Bronchial epithelial cell (primary cell): ENCODE measurements around the gene TOLLIP. TPM values are rescaled to one million over a fixed set of nuclear protein-coding genes. Genes with fewer than 3 reads are reported as not detected.

Source experiments
- DNase-seq: peaks from one replicate; pipeline ENCODE4 v3.0.0-alpha.2; 2010; ENCODE audit warnings: low read depth
- FAIRE-seq: peaks from 2 replicates; lab custom pipeline; 2011; peaks lifted over from hg19 to GRCh38; lab: Jason Lieb, UNC
- H3K27me3 ChIP-seq: 2 replicates; pipeline ENCODE4 v1.5.1; 2011; ENCODE audit warnings: low read length; ENCODE audit not compliant: control insufficient read depth, insufficient read depth
- H3K36me3 ChIP-seq: 2 replicates; pipeline ENCODE4 v1.5.1; 2011; ENCODE audit warnings: low read length; ENCODE audit not compliant: control insufficient read depth, insufficient read depth
- H3K4me3 ChIP-seq: 2 replicates; pipeline ENCODE4 v1.5.1; 2011; ENCODE audit warnings: mild to moderate bottlenecking, low read depth, low read length, control low read depth
- total RNA-seq: library from RNA; depleted of rRNA; stranded (reverse); fragments of >200 nt; gene quantifications from 2 replicates; pipeline ENCODE4 v1.2.1, GENCODE V29; 2014
- TF ChIP-seq, protein P1 (sequence below): IDR thresholded peaks from 2 replicates; pipeline ENCODE4 v1.5.1; 2011; ENCODE audit warnings: mild to moderate bottlenecking, moderate library complexity, low read length, control low read depth, inconsistent platforms; ENCODE audit not compliant: insufficient read depth, severe bottlenecking

TOLLIP gene
- total RNA-seq, 1 donor from 2014 or later, result 43.4 TPM

DNA sequence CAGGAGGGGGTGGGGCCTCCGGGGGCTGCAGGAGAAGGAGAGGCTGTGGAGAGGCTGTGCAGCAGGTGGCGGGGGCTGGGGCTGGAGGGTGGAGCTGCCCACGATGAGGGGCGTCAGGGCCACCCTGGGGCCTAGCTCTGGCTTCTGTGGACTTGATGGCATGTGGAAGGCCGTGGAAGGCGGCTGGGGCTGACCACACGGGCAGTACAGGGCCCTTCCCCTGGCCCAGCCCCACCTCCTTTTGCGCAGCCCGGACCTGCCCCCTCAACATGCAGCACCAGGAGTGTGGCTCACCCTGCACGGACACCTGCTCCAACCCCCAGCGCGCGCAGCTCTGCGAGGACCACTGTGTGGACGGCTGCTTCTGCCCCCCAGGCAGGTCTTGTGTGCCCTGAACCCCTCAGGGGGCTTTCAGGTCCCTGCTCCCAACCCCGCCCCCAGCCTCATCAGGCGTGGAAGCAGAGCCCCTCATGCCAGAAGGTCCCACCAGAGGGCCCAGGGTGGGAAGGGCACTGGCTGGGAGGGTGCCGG lies 80.4 kb downstream of the TOLLIP start:
- Histone ChIP-seq H3K36me3 (no peaks in the 10 kb centered on the region), H3K27me3 (no peaks in the 10 kb centered on the region), H3K4me3 (no peak overlapping the region)
- no peak for DNase-seq
- TF ChIP-seq, protein P1, sequence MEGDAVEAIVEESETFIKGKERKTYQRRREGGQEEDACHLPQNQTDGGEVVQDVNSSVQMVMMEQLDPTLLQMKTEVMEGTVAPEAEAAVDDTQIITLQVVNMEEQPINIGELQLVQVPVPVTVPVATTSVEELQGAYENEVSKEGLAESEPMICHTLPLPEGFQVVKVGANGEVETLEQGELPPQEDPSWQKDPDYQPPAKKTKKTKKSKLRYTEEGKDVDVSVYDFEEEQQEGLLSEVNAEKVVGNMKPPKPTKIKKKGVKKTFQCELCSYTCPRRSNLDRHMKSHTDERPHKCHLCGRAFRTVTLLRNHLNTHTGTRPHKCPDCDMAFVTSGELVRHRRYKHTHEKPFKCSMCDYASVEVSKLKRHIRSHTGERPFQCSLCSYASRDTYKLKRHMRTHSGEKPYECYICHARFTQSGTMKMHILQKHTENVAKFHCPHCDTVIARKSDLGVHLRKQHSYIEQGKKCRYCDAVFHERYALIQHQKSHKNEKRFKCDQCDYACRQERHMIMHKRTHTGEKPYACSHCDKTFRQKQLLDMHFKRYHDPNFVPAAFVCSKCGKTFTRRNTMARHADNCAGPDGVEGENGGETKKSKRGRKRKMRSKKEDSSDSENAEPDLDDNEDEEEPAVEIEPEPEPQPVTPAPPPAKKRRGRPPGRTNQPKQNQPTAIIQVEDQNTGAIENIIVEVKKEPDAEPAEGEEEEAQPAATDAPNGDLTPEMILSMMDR, result no peak
- FAIRE-seq, result no peak

DNA sequence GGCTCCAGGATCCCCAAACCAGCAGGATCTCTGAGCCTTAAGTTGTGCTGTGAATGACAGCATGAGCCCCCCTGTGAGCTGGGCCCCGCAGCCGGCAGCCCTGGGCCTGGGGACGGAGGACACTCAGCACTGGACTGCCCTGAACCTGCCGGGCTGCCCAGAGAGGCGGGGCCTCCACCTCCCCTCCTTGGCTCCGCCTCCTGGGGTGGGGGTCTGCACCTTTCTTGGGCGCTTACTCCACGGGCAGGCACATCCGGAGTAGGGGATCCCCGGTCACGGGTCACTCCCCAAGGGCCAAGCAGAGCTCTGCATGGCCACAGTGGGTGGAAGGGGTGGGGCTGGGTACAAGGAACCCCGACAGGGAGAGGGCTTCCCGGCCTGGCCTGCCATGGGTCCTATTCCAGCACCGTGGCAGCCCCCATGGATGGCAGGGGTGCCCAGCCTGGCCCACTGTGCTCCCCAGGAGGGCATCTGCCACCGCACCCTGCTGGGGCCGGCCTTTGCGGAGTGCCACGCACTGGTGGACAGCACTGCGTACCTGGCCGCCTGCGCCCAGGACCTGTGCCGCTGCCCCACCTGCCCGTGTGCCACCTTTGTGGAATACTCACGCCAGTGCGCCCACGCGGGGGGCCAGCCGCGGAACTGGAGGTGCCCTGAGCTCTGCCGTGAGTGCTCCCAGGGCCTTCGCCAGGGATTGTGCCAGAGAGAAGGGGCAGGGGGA lies 81.2 kb downstream of the TOLLIP start:
- no peak for FAIRE-seq
- no peaks in the 10 kb centered on the region for H3K27me3 ChIP-seq
- H3K4me3 ChIP-seq, result no peak overlapping the region
- TF ChIP-seq, protein P1, result no peak
- H3K36me3 ChIP-seq, result no peaks in the 10 kb centered on the region
- DNase-seq, result no peak

DNA sequence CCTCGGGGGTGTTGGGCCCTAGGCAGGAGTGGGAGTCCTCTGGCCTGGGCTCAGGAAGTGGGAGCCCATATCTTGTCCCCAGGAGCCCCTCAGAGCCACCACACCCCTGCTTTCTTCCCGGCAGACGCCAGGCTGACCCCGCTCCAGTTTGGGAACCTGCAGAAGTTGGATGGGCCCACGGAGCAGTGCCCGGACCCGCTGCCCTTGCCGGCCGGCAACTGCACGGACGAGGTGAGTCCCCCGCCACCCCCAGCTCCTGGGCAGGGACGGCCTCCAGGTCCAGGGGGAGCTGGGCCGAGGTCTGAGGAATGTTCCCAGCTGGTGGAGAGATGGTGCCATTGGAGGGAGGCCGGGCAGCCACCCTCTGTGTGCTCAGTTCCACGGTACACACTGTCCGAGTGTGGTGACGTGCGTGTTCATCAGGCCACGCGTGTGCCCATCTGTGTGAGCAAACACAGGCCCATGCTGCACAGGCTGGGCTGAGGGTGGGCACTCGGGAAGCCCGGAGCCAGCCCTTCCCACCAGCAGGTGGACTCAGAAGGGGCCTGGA lies 81.8 kb downstream of the TOLLIP start:
- Histone ChIP-seq H3K36me3 (no peaks in the 10 kb centered on the region), H3K4me3 (no peak overlapping the region), H3K27me3 (no peaks in the 10 kb centered on the region)
- FAIRE-seq (no peak), DNase-seq (no peak)
- TF ChIP-seq, protein P1, result no peak

DNA sequence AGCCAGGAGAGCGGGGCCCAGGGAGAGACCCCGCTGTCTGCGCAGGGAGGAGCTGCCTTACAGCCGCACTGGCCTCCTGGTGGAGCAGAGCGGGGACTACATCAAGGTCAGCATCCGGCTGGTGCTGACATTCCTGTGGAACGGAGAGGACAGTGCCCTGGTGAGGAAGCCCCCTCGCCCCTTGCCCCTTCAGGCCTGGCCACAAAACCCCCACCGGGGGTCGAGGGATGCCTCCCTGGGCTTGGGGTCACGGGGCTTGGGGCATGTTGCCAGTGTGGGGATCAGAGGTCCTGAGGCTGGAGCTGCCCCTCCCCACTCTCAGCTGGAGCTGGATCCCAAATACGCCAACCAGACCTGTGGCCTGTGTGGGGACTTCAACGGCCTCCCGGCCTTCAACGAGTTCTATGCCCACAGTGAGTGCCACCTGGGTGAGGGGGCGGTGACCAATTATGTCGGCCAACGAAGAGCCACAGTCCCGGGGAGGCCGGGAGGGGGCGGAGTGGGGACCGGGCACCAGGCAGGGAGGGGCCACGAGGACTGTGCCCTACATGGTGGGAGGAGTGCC lies 82.4 kb downstream of the TOLLIP start:
- H3K36me3 ChIP-seq, result no peaks in the 10 kb centered on the region
- no peaks in the 10 kb centered on the region for H3K27me3 ChIP-seq
- FAIRE-seq (no peak), DNase-seq (no peak)
- no peak overlapping the region for H3K4me3 ChIP-seq
- TF ChIP-seq, protein P1, result no peak

DNA sequence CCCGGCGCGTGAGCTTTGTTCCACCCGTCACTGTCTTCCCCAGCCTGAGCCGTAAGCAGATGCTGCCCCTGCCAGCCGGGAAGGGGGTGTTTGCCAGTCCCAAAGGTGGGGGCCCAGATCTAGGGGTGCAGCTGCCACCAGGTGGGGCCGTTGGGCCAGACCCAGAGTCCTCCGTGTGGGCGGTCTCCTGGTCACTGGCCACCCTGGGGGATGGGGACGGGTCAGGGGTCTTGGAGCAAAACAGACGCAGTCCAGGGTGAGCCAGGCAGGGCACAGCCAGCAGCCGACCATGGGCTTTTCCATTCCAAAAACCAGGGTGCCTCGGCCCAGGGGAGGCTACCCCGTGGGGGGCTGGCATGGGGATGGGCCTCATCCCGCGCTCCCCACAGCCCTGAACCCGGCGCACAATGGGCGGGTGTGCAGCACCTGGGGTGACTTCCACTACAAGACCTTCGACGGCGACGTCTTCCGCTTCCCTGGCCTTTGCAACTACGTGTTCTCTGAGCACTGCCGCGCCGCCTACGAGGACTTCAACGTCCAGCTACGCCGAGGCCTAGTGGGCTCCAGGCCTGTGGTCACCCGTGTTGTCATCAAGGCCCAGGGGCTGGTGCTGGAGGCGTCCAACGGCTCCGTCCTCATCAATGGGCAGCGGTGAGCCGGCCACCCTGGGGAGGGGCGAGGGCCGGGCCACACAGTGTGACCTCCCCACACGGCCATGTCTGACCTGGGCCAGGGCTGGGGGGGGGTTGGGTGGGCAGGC lies 83.0 kb downstream of the TOLLIP start:
- no peak for DNase-seq
- TF ChIP-seq, protein P1, result no peak
- Histone ChIP-seq H3K27me3 (no peaks in the 10 kb centered on the region), H3K36me3 (no peaks in the 10 kb centered on the region), H3K4me3 (no peak overlapping the region)
- no peak for FAIRE-seq
